CD4-positive, alpha-beta T cell treated with Interferon alpha-2 for 1 hour (primary cell): ENCODE data around the gene ROR1.
A peak's percentile ranks its signal among the peaks of the same experiment; 100 is the strongest.

Experiments
- DNase-seq, 2 donors: peaks; one replicate each; pipeline ENCODE4 v3.0.0-alpha.2; 2020 to 2022

Gene ROR1

DNA sequence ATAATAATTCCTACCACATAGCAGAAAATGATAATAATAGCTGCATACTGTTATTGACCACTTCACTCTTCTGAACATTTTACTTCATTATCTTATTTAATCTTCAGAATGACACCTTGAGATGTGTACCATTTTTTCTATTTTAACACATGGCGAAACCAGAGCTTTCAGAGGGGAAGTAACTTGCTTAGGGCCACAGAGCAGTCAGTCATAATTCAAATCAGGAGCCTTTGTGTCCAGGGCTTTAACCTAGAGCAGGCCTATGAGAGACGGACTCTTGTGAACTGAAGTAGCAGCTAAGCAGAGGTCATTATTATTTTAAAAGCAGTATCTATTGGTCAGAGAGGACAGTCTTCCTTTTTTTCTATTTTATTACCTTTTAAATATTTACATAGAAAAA lies 114.0 kb downstream of the ROR1 start:
- DNase-seq, result no peak

DNA sequence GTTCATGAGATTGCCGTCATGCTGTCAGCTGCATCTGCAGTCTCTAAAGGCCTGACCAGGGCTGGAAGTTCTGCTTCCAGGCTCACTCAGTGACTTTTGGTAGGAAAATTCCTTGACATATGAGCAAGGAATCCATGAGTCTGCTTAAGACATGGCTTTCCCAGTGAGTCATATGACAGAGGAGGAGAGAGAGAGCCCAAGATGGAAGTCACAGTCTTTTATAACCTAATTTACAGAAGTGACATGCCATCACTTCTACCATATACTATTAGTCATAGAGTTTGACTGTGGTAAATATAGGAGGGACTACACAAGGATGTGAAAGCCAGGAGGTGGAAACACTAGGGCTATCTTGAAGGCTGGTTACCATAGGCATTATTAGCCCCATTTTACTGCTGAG lies 115.2 kb downstream of the ROR1 start:
- DNase-seq, result no peak

DNA sequence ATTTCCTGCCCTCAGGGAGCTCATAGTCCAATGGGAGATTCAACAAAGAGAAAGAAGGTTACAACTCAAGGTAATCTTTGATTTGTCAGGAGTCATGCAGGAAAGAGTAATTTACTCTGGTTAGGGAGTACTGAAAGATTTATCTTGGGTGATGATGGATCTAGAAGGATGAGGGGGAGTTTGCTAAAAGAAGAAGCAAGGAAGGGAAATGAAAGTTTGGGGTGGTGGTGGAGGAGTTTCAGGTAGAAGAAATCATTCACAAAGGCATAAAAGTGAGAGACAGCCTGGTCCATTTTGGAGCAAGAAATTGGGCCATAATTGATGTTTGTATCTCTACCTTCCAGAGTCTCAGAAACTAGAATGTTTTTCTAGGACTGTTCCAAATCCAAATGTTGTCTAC lies 116.7 kb downstream of the ROR1 start:
- DNase-seq, result no peak

DNA sequence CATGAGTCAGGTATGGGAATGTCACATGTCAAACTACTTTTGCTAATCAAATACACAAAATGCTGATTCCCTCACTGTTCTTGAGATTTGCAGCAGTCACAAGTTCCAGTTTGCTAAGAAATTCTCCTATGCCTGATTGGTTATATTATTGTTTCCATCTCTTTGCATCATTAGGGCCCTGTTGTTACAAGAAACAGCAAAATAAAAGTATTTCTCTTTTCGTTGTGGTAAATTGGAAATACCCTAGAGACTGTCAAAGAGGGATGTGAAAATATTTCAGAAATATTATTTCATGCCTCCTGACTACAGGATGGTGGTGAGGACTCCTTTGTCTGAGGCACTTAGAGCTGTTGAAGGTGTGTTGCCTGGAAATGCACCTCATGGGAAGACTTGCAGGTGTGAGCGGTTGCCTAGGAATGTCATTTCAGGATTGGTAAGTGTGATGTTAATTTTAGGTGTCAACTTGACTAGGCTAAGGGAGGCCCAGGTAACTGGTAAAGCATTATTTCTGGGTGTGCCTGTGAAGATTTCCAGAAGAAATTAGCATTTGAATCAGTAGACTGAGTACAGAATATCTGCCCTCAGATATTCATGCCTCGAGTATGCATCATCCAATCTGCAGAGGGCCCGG lies 117.4 kb downstream of the ROR1 start:
- DNase-seq, result no peak

DNA sequence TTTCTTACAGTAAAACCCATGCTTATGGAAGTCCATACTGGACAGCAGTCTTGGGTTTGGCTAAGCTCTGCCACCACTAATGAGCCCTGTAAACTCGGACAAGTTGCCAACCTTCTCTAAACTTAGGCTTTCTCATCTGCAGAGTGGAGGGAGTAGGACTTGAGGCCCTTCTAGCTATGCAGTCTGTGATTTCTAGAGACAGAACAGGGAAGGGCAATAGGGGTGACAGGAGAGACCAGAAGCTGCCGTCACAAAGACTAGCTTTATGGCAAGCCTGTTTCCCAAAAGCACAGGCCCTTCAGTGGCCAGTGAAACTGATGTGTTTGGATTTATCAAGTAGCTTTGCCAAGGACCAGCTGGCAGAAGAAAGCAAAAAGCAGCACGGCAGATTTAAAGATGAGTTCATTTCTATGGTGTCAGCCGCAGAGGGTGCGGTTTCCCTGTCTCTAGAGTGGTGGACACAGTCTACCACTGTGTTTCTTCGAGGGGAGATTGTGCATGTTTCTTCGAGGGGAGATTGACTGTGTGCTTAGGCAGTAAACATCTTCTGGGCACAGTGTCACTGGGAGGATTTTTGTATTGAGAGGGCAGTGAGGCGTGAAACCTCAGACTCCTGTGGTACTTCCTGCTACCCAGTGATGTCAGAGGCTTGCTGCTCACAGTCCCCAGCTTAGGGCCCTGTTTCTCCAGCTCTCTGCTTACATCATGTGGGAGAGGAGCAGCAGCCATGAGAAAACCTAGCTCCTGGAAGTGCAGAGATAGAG lies 119.0 kb downstream of the ROR1 start:
- DNase-seq, result peak; percentile 4 to 72

DNA sequence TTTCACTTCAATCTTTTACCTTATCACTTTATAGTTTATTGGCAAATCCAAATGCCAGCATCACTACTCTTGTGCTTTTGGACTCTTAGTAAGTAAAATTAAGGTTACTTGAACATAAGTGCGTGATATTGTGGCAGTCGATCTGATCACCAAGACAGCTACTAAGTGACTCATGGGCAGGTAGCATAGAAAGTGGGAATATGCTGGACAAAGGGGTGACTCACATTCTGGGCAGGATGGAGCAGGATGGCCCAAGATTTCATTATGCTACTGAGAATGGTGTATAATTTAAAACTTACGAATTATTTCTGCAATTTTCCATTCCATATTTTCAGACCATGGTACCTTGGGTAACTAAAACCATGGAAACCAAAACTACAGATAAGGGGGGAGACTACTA lies 120.2 kb downstream of the ROR1 start:
- no peak for DNase-seq

DNA sequence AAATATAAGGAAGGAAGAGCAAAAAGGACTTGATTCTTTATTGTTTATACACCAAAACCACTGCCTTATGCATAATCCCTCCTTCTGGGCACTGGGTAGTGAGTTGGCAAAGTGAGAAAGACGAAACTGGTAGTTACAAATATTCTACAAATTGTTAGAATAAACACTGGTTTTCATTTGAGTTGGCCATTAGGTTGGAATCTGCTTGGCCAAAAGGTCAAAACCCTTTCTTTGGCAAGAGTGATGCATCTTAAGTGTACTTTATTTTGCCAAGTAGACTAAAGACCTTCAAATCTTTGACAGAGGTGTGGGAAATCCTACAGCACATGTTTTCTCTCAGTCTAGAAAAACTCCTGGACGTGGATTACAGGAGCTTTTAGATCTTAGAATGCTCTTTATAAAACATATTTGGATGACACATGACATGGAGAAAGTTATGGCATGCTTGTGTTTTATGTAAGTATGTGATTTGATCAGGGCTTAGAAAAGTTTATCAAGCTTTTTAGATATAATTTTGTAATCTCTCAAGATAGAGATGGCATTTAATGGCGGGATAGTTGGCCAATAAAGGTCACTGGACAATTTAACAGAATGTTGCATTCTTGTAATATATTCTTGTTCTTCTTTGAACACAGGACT lies 120.9 kb downstream of the ROR1 start:
- no peak for DNase-seq

DNA sequence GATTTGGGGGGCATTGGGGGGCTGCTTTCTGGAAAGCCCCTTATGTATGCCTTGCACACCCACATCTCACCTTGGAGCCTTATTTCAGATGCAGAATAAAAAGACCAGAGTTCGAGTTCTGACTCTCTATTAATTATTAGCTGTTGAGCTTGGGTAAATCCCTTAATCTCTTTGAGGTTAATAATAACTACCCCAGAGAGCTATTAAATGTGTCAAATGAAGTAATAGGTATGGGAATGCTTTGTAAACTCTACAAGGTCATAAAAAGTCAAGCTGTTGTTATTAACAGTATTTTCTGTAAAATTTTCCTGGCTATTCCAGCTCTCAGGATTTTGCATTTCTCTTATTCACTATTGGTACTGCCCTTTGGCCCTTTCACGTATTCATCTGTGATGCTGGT lies 122.9 kb downstream of the ROR1 start:
- DNase-seq, result no peak

DNA sequence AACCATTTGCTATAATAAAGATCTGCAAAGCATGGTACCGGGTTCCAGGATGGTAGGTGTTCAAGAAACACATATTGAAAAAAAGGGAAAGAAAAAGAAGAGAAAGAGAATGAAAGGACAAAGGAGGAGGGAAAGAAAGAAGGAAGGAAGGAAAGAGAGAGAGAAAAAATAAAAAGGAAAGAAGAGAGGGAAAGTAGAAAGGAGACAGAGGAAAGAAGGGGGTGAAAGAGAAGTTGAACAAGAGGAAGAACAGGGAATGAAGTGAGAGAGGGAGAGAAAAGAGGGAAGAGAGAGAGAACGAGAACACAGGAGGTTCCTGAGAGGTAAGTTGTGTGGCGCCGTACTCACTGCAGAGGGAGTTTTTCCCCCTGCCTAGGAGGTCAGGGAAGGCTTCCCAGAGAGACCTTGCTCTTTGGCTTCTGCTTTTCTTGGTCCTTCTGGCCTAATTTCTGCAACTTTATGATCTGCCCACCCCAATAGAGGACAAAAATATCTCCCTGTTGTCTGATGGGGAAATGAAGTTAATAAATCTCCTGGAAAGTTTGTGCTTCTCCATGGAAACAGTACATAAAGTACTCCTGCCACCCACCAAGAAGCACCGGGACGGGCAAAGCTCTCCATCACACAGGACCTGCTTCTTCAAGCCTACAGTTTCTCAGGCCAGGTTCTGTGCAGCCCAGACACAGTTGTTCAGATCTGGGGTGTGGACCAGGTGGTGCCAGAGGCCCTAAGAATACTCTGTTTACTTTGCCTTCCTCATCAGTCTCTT lies 124.8 kb downstream of the ROR1 start:
- no peak for DNase-seq

DNA sequence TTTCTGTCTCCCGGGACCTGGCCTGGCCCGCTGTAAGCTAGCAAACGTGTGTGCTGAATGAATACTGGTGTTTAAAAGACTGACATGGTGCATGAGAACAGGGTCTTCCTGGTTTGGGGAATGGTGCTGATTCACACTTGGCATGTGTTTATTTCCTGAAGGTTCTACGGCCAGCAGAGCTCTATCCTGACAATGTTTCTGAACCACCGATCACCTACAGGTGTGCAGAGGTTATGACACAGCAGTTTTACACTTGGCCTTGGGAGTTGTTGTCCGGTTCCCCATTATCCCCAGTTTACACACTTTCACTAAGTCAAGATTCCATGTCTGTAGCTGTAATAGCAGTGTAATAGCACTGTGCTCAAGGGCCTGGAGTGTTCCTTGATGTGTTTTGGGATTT lies 127.3 kb downstream of the ROR1 start:
- DNase-seq, result no peak

DNA sequence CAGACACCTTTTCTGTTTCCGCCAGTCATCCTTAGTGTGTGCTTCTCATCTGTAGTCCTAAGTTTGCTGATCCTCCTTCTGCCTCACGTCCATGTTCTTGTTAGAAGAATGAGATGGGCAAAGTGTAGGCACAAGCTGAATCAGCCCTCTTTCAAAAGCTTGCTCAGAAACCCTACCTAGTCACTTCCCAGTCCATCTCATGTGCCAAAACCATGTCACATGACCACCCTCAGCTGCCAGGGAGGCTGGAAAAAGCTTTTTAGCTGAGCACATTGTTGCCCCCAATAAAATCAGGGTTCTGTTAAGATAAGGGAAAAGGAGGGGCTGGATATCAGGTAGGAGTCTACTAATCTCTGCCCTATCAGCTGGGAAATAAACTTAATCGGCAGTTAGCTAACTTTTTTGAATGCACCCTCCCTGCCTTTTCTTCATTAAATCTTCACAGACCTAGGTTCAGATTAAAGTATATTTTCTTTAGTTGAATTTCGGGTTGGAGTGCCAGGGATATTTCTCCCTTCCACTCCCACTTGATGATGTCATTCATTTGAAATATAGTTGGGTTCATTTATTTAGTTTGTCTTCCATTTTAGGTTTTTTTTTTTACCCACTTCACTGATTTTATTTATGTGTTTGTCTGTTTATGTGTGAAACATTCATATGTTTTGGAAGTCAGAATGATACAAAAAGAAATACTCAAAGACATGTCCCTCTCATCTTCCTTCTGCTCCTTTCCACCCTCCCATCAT lies 129.2 kb downstream of the ROR1 start:
- no peak for DNase-seq

DNA sequence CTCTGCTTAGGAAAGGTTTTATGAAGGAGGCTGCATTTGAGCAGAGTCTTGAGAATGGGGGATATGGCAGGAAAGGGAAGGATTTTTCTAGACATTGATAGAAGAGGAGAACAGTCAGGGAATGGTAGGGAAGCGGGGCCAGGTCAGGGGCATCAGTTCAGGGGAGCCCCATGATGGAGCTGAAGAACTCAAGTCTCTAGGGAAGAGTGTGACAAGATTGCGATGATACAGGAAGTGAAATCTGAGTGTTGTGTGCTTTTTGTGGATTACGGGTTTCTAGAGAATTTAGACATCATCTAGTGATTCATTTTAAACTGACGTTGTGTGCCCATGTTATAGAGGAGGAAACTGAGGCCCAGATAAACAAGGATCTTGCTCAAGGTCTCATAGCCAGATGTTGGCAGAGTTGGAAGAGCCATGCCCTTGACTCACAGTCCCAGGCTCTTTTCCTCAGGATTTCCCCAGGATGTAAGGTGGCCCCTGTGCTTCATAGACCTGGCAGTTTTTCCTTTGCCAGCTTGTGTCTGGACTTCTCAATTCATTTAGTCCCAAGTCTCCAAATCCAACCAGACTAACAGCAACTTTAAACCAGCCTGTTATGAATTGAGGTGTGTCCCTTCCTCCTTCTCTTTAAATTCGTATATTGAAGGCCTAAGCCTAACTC lies 130.3 kb downstream of the ROR1 start:
- DNase-seq, result no peak

DNA sequence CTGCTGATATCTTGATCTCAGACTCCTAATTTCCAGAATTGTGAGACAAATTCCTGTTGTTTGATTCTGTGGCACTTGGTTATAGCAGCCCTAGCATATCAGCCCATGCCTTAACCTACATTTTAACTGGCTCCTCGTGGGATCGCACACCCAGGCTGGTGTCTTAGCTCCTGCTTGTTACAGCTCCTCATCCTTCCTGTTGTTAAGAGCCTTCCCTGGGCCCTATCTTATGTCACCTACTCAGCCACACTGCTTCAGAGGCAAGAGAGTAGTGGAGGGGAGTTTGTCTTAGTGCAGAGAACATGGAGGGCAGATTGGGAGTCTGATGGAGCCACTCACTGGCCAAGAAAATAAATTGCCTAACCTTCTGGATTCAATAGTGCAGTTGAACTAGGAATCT lies 131.0 kb downstream of the ROR1 start:
- DNase-seq, result no peak

DNA sequence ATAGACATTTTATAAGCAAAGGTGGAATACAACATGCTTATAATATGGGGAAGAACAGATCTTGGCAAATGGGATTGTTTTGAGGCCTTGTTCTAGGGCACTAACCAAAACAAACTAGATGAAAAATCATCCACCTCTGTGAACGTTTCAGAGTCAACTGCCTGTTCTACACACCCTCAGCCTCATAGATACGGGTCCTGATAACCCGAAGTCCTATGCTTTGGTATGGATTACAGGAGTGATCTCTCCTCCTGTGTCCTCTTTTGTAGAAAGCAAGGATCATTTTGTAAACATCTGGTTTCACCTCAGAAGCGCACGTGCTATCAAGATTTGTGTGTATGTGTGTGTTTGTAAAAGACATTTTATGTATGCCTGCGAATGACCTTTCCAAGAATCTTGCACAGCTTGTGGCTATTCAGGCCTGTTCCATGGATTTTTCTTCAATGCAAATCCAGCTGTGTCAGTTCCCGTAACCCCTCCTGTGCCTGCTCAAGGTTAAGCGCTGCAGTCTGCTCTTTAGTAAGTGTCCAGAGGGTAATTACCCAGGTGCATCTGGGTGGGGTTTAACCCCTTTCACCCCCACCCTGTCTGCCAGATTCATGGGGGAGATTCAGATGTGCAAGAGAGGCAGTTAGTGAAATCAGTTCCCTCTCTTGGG lies 132.4 kb downstream of the ROR1 start:
- no peak for DNase-seq

DNA sequence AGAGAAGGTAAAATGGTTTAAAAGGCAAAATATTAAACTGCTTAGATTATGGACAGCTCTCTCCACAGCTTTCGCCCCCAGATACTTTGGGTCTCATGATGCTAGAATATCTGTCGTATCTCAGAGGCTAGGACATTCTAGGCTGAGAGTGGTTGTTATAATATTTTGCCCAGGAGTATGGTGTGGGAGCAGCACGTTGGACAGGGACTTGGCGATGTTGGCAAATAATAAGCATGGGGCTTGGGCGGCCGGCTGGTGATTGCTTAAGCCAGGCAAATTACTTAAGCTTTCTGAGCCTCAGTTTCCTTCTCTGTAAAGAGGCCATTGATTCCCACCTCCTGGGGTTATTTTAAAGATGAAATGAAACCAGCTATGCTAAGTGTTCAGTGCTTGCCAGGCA lies 133.2 kb downstream of the ROR1 start:
- DNase-seq, result no peak

DNA sequence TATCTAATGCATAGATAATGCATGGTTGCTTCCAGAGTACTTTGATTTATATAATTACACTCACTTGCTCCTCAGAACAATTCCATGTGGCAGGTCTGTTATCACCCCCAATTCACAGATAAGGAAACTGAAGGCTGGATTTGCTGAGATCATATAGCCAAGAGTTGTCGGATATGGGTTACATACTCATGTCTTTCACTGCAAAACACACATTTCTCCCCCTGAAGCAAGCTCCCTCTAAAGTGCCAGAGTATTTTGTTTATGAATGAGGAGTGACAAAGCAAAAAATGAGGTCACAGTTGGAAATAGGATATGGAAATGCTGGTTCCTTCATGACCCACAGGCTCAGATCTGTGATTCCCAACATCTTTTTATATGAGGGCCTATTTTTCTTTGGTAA lies 134.2 kb downstream of the ROR1 start:
- no peak for DNase-seq

DNA sequence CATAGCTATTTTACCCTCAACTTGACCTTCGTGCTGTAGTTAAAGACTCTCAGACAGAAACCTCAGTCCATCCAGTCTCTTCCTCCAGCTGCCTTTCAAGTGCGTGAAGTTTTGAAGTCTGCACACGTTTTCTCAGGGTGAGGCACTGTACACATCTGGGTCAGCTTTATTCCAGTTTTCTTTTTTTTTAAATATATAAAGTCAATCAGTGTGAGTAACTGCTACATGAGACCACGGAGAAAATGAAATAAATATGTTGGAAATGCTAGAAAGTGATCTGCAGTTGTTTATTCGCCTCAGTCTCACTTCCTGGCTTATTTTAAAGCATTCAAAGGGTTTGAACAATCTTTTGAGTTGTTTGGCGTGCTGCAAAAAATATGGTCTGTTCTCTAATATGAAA lies 135.7 kb downstream of the ROR1 start:
- DNase-seq, result no peak

DNA sequence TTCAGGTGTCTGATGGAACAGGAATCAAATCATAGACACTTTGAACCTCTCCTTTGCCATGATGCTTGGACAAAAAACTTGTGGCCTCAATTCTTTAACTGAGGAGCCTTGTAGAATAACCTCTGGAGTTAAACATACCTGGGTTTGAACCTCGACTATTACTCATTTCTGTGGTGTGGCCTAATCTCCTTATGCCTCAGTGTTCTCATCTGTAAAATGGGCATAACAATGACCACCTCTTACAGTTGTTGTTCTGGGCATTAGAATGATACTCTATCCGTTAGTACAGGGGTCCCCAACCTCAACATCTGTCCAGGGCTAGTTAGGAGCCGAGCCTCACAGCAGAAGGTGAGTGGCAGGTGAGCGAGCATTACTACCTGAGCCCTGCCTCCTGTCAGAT lies 137.2 kb downstream of the ROR1 start:
- DNase-seq, result no peak

DNA sequence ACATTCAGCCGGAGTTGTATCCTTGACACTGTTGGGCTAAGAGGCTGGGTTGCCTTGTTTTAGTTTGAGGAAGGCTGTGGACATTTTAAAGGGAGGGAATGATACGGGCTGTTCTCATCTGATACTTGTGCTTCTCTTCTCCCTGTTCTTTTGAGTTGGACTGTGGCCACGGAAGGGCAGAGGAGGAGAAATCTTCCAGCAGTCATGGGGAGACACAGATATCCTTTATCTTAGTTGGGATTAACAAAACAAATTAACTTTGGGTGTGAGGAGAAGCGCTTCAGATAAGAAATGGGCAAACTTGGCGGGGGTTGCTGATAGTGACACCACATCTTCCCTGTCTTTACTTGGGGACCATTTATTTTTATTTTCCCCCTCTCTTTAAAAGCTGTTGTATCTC lies 138.8 kb downstream of the ROR1 start:
- DNase-seq, result no peak

DNA sequence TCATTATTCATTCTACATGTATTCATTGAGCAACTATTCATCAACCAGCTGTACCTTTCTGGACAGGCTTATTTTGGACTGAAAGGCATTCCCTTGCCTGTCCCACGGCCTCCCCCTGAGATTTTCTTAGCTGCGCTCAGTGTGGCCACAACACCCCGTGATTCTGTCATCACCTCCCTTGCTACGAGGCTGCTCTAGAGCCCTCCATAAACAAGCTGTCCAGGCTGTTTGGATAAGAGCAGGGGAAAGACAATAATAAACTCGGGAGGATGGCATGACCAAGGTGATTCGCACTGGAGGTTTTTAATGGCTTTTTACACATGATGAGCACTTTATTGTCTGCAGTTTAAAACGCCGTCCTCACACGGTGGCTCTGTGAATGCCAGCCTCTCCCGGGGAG lies 139.7 kb downstream of the ROR1 start:
- DNase-seq, result no peak

DNA sequence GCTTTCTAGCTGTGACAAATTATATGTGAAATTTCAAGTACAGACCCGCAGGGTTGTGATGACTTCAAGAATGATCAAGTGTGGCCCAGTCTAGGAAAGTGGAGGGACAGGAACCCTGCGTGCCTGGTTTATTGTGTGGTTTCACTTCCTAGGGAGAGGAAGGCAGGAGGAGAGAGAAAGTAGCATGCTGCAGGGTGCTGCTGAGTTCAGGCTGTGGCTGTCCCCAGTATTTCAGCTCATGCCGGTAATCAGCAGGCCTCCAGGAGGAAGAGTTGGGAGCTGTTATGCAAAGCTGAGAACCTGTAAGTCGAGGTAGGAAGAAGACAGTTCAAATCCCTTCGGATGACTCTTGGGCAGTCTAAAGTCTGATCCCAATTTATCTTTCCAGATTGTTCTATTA lies 140.4 kb downstream of the ROR1 start:
- DNase-seq, result no peak

DNA sequence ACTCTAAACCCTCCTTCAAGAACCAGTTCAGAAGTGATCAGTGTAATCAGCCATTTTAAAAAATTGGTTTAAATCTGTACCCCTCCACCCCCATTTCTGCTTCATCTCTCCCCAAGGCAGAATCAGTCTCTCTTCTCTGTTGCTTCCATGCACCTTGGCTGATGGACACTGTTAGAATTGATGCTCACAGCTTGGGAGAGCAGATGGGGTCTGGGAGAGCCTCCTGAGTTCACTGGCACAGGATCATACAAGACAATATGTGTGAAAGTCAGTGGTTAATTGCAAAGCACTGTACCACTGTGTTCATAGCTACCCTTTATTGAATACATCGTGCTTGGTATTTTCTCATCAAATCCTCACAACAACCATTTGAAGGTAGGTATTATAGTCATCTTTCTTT lies 140.9 kb downstream of the ROR1 start:
- DNase-seq, result no peak
